Activated naive CD4-positive, alpha-beta T cell treated with anti-CD3 and anti-CD28 coated beads, Interleukin-2, amount 10 ng/mL, durations not matched to agents 7 days and 5 days (primary cell): ENCODE results near the gene FAM219B.
"Not testable (repeated sequence)": the region's sequence is repeated elsewhere in the genome, so short reads cannot be mapped to it uniquely, and the experiment has no call there.

Experiments
- CTCF ChIA-PET: fragments of 350-600 bp; sonication (Branson Sonifier 250); formaldehyde crosslinking; loops from one replicate; lab custom pipeline; 2021; ENCODE audit warnings: antibody characterized with exemption; lab: Charles Lee
- DNase-seq: peaks from one replicate; pipeline ENCODE4 v3.0.0-alpha.2; 2020
- H3K27ac Mint-ChIP-seq: one replicate; pipeline ENCODE4 v1.8.0; 2021; ENCODE audit warnings: mild to moderate bottlenecking, moderate library complexity, mixed read lengths
- H3K27me3 Mint-ChIP-seq: one replicate; pipeline ENCODE4 v1.8.0; 2021; ENCODE audit warnings: mild to moderate bottlenecking, mixed read lengths
- H3K36me3 Mint-ChIP-seq: one replicate; pipeline ENCODE4 v1.8.0; 2021; ENCODE audit warnings: mixed read lengths
- H3K4me1 Mint-ChIP-seq: one replicate; pipeline ENCODE4 v1.8.0; 2021; ENCODE audit warnings: mixed read lengths
- H3K4me3 Mint-ChIP-seq: one replicate; pipeline ENCODE4 v1.8.0; 2021; ENCODE audit warnings: mild to moderate bottlenecking, moderate library complexity, mixed read lengths
- H3K9me3 Mint-ChIP-seq: one replicate; pipeline ENCODE4 v1.8.0; 2021; ENCODE audit warnings: mixed read lengths

The FAM219B gene

DNA sequence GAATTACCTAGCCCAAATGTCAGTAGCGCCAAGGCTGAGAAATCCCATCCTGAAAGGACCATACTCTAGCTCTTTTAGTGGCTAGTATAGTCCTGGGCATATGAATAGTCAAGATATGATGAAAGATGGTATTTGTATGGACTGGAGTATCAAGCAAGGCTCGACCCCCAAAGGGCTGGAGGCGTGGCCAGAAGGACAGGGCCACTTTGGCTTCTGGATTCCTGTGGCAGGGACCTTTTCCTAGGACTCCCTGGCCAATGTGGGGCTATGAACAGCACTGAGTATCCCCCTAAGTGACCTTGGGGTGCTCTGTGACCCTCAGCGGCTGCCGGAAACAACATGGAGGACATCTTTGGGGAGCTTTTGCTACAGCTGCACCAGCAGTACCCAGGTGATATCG, 10.8 kb downstream of the FAM219B start:
- Mint-ChIP-seq H3K36me3 (peaks cover 63% of the 10 kb centered on the region), H3K4me3 (no peak overlapping the region), H3K27me3 (no peaks in the 10 kb centered on the region), H3K9me3 (no peaks in the 10 kb centered on the region), H3K27ac (peak overlapping the region; percentile 77), H3K4me1 (peaks cover 49% of the 10 kb centered on the region)
- CTCF ChIA-PET, result interaction anchor here (1.0 kb wide), 1 partner anchor 22 kb away, joined by 3 read pairs; no protein-coding TSS in a partner anchor
- no peak for DNase-seq

DNA sequence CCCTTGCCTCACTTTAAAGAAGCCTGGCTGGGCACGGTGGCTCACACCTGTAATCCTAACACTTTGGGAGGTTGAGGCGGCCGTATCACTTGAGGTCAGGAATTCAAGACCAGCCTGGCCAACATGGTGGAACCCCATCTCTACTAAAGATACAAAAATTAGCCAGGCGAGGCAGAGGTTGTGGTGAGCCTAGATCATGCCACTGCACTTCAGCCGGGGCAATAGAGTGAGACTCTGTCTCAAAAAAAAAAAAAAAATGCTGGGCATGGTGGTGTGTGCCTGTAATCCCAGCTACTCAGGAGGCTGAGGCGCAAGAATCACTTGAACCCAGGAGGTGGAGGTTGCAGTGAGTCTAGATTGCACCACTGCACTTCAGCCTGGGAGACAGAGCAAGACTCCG, 12.3 kb downstream of the FAM219B start:
- Mint-ChIP-seq H3K36me3 (peaks cover 60% of the 10 kb centered on the region), H3K27ac (peak overlapping the region; percentile 19), H3K4me1 (peaks cover 59% of the 10 kb centered on the region)
- CTCF ChIA-PET, DNase-seq, H3K27me3 Mint-ChIP-seq, H3K9me3 Mint-ChIP-seq, H3K4me3 Mint-ChIP-seq: not testable (repeated sequence)

DNA sequence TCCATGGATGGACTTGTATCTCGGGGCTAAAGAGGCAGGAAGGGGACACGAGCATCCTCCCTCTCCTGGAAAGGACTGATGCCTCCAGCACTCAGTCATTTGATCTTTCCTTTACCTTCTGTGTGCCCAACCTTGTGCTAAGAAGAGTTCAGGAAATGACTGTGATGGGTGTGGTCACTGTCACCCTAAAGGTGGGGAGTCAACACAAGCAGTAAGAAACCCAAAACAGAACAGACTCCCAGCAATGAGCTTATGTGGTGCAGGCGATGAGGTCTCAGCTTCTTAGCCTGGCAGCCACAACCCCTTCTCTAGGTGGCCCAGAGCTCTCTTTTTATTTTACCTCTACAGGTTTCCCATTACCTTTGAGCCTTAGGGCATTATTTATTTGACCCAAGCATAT, 13.0 kb downstream of the FAM219B start:
- H3K27ac Mint-ChIP-seq, result peak overlapping the region; percentile 99
- H3K4me1 Mint-ChIP-seq, result peaks cover 65% of the 10 kb centered on the region
- CTCF ChIA-PET, result interaction anchor here (0.5 to 3.1 kb wide), 4 partner anchors 8 to 114 kb away, joined by 3 to 15 read pairs (median 3); no protein-coding TSS in a partner anchor

DNA sequence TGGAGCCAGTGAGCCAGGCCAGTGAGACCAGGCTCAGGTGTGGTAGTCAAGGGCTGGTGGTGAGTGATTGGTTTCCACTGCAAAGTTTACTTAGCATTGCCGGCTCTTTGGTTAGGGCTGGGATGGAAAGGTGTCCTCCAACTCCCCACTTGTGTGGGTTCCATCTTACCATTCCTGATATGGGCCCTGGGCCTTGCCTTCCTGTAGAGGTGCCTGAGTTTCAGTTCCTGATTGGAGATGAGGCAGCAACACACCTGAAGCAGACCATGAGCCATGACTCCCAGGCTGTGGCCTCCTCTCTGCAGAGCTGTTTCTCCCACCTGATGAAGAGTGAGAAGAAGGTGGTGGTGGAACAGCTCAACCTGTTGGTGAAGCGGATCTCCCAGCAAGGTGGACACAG, 13.7 kb downstream of the FAM219B start:
- H3K4me1 Mint-ChIP-seq, result peaks cover 65% of the 10 kb centered on the region
- H3K27ac Mint-ChIP-seq, result peak overlapping the region; percentile 99
- H3K9me3 Mint-ChIP-seq, result no peaks in the 10 kb centered on the region
- CTCF ChIA-PET, result interaction anchor here (3.1 kb wide), 1 partner anchor 9 kb away, joined by 15 read pairs; no protein-coding TSS in a partner anchor
- no peaks in the 10 kb centered on the region for H3K27me3 Mint-ChIP-seq
- no peak for DNase-seq
- H3K4me3 Mint-ChIP-seq, result no peak overlapping the region
- peaks cover 50% of the 10 kb centered on the region for H3K36me3 Mint-ChIP-seq

More for the DNA sequence above, 13.0 kb downstream of the FAM219B start:
- H3K27me3 Mint-ChIP-seq, result no peaks in the 10 kb centered on the region
- H3K36me3 Mint-ChIP-seq, result peaks cover 52% of the 10 kb centered on the region
- H3K4me3 Mint-ChIP-seq, result peak overlapping the region; percentile 71
- no peaks in the 10 kb centered on the region for H3K9me3 Mint-ChIP-seq
- DNase-seq, result peak; percentile 71

DNA sequence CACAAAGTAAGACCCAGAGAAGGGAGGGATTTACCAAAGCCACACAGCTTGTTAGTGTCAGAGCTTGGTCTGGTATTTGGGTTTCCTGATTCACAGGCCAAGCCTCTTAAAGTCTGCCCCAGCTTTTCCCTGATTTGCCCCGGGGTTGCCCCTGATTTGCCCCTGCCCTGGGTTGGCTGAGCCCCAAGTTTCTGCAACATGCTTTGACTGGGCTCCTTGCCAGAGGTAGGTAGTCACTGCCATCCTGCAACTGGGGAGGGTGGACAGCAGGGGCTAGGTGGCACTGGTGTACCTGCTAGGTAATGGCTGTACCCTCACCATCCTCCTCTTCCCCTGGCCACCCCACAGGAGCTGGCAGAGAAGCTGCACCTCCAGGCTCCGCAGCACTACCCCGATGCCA, 14.3 kb downstream of the FAM219B start:
- CTCF ChIA-PET, result interaction anchor here (0.9 to 3.1 kb wide), 2 partner anchors 9 to 34 kb away, joined by 3 to 15 read pairs; no protein-coding TSS in a partner anchor
- Mint-ChIP-seq H3K9me3 (no peaks in the 10 kb centered on the region), H3K27ac (peak overlapping the region; percentile 99), H3K27me3 (no peaks in the 10 kb centered on the region), H3K36me3 (peaks cover 44% of the 10 kb centered on the region), H3K4me3 (peak overlapping the region; percentile 5), H3K4me1 (peaks cover 64% of the 10 kb centered on the region)
- DNase-seq, result no peak

DNA sequence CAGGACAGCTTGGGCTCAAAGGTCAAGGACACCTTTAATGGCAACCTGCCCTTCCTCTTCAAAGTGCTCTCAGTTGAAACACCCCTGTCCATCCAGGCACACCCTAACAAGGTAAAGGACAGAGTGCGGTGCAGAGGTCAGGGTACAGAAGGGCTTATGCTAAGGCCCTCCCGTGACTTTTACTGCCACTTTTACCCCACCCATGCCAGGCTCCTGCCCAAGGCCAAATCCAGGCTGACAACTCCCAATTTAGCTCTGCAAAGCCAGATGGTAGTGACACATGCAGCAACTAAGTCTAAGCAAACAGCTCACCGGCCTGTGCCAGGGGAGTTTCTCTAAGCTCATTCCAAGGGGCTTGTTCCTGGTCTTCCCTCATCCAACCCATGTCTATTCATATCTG, 15.2 kb downstream of the FAM219B start:
- no peak for DNase-seq
- peak overlapping the region; percentile 99 for H3K27ac Mint-ChIP-seq
- no peaks in the 10 kb centered on the region for H3K9me3 Mint-ChIP-seq
- peaks cover 38% of the 10 kb centered on the region for H3K36me3 Mint-ChIP-seq
- H3K4me1 Mint-ChIP-seq, result peaks cover 60% of the 10 kb centered on the region
- no peaks in the 10 kb centered on the region for H3K27me3 Mint-ChIP-seq
- peak overlapping the region; percentile 78 for H3K4me3 Mint-ChIP-seq
- CTCF ChIA-PET, result interaction anchor here (0.9 to 3.1 kb wide), 2 partner anchors 10 to 33 kb away, joined by 3 to 15 read pairs; no protein-coding TSS in a partner anchor

DNA sequence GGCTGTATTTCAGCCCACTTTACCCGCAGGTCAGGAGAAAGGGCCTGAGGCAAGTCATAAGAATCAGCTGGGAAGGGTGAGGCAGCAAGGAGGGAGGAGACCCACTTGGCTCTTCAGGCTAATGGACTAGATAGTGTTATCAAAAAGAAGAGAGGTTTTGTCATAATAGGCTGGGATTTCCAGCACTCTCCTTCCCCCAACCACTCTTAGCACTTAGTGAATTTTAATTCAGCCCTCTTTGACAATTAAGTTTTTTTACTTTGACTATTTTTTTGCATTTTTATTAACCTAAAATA, 16.0 kb downstream of the FAM219B start:
- Mint-ChIP-seq H3K27me3 (no peaks in the 10 kb centered on the region), H3K4me3 (peak overlapping the region; percentile 78), H3K9me3 (no peaks in the 10 kb centered on the region), H3K36me3 (peaks cover 35% of the 10 kb centered on the region), H3K4me1 (peaks cover 59% of the 10 kb centered on the region), H3K27ac (peak overlapping the region; percentile 99)
- DNase-seq, result no peak
- CTCF ChIA-PET, result interaction anchor here (2.9 kb wide), 1 partner anchor 11 kb away, joined by 17 read pairs; no protein-coding TSS in a partner anchor

DNA sequence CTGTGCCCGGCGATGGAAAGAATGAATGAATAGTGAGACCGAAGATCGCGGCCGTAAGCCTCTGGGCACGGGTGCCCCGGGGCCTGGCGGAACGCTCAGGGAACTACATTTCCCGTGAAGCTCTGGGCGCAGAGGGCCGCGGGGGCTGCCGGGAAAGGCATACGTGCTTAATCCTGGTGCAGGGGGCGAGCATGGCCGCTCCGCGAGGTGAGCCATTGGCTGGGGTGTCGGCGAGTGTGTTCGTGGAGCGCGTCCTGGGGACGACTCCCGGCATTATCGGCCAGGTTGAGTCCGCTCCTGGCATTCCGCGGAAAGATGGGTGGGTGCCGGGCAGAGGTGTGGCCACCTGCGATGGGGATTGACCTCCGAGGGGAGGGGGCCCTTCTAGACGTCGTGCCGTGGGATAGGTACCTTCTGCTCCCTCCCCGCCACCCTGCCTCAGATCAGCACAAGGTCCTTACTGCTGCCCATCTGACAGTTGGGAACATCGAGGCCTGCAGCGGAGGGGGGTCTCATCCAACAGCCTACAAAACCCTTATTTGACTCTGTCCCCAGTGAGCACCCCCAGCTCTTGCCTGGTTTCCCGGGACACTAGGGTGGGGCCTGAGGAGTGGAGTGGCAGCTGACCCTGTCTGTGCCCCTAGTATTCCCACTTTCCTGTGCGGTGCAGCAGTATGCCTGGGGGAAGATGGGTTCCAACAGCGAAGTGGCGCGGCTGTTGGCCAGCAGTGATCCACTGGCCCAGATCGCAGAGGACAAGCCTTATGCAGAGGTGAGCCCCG, 16.6 kb downstream of the FAM219B start, which contains the start of gene MPI:
TSS of gene MPI (plus strand) at position 160 of the 782 bp plus-strand sequence. CDS start at position 192, 32 bp downstream.
- CTCF ChIA-PET, result interaction anchor here (0.7 to 2.9 kb wide), 4 partner anchors 12 to 45 kb away, joined by 3 to 17 read pairs (median 4); partner anchors contain the start of gene FAM219B
- Mint-ChIP-seq H3K4me1 (peaks cover 56% of the 10 kb centered on the region), H3K9me3 (no peaks in the 10 kb centered on the region), H3K27ac (peak within 1 kb of the TSS; percentile 99), H3K27me3 (no peaks in the 10 kb centered on the region), H3K36me3 (peaks cover 32% of the 10 kb centered on the region), H3K4me3 (peak within 1 kb of the TSS; percentile 78)
- peak; percentile 93 for DNase-seq

DNA sequence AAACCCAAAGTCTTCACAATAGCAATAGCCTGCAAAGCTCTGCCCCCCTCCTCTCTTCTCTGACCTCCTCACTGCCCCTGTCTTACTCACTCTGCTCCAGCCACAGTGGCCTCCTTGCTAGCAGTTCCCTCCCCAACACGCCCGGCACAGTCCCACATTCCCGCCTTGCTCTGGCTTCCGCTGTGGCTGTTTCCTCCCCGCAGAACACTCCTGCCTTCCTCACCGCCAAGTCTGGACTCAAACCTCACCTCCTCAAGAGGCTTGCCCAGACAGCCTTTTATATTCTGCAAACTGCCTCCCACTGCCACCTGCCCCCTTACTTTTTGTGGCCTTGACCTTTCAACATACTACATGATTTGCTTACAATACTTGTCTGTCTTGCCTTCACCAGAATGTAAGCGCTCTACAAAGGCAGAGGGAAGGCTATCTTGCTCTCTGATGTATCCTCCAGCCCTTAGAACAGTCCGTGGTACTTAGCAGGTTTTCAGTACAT, 17.2 kb downstream of the FAM219B start:
- no peaks in the 10 kb centered on the region for H3K27me3 Mint-ChIP-seq
- CTCF ChIA-PET, result interaction anchor here (0.7 to 2.9 kb wide), 4 partner anchors 12 to 45 kb away, joined by 3 to 17 read pairs (median 4); partner anchors contain the start of gene FAM219B
- H3K4me1 Mint-ChIP-seq, result peaks cover 61% of the 10 kb centered on the region
- no peaks in the 10 kb centered on the region for H3K9me3 Mint-ChIP-seq
- H3K27ac Mint-ChIP-seq, result peak overlapping the region; percentile 99
- DNase-seq, result peak; percentile 51
- peaks cover 32% of the 10 kb centered on the region for H3K36me3 Mint-ChIP-seq
- H3K4me3 Mint-ChIP-seq, result peak overlapping the region; percentile 78

DNA sequence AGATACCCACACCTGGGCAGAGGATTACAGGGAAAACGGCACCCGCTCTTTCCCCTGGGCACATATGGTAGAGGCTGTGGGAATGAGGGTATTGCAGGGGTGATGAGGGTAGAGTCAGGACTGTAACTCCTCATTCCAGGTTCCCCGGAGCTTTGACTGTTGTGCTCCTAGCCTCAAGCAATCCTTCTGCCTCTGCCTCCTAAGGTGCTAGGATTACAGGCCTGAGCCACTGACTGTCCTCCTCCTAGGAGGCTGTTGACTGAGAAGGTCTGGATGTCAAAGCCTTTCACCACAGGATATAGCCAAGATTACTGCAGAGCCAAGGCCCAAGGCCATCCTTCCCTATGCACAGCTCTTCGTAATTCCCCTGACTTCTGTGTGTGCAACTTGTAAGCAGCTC, 17.9 kb downstream of the FAM219B start:
- Mint-ChIP-seq H3K4me3 (peak overlapping the region; percentile 78), H3K4me1 (peaks cover 64% of the 10 kb centered on the region), H3K9me3 (no peaks in the 10 kb centered on the region), H3K36me3 (peaks cover 30% of the 10 kb centered on the region), H3K27me3 (no peaks in the 10 kb centered on the region), H3K27ac (no peak overlapping the region)
- no peak for DNase-seq
- CTCF ChIA-PET, result interaction anchor here (1.4 to 2.9 kb wide), 3 partner anchors 13 to 44 kb away, joined by 3 to 17 read pairs (median 4); no protein-coding TSS in a partner anchor

DNA sequence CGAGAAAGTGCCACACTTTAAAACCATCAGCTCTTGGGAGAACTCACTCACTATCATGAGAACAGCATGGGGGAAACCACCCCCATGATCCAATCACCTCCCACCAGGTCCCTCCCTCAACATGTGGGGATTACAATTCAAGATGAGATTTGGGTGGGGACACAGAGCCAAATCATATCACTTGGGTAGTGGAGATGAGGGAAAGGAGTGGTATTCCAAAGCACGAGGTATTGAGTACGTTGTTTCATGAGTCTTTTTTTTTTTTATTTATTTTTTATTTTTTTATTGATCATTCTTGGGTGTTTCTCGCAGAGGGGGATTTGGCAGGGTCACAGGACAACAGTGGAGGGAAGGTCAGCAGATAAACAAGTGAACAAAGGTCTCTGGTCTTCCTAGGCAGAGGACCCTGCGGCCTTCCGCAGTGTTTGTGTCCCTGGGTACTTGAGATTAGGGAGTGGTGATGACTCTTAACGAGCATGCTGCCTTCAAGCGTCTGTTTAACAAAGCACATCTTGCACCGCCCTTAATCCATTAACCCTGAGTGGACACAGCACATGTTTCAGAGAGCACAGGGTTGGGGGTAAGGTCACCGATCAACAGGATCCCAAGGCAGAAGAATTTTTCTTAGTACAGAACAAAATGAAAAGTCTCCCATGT, 19.0 kb downstream of the FAM219B start:
- peaks cover 20% of the 10 kb centered on the region for H3K36me3 Mint-ChIP-seq
- not testable (repeated sequence) for DNase-seq, H3K27me3 Mint-ChIP-seq, H3K4me3 Mint-ChIP-seq, H3K9me3 Mint-ChIP-seq, H3K27ac Mint-ChIP-seq
- peaks cover 59% of the 10 kb centered on the region for H3K4me1 Mint-ChIP-seq
- CTCF ChIA-PET, result interaction anchor here (1.7 kb wide), 1 partner anchor 18 kb away, joined by 4 read pairs; no protein-coding TSS in a partner anchor

DNA sequence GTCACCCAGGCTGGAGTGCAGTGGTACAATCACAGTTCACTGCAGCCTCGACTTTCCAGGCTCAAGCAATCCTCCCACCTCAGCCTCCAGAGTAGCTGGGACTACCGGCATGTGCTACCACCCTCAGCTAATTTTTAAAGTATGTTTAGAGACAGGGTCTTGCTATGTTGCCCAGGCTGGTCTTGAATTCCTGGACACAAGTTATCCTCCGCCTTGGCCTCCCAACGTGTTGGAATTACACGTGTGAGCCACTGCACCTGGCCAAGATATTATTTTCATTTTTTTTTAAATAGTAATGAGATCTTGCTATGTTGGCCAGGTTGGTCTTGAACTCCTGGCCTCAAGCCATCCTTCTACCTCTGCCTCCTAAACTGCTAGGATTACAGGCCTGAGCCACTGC, 21.2 kb downstream of the FAM219B start:
- H3K4me1 Mint-ChIP-seq, result peaks cover 38% of the 10 kb centered on the region
- CTCF ChIA-PET, result interaction anchor here (0.8 kb wide), 1 partner anchor 116 kb away, joined by 3 read pairs; no protein-coding TSS in a partner anchor
- H3K27me3 Mint-ChIP-seq, result peaks cover 4% of the 10 kb centered on the region
- no peak overlapping the region for H3K27ac Mint-ChIP-seq
- peaks cover 5% of the 10 kb centered on the region for H3K9me3 Mint-ChIP-seq
- DNase-seq, result no peak
- peaks cover under 1% of the 10 kb centered on the region for H3K36me3 Mint-ChIP-seq
- no peak overlapping the region for H3K4me3 Mint-ChIP-seq

DNA sequence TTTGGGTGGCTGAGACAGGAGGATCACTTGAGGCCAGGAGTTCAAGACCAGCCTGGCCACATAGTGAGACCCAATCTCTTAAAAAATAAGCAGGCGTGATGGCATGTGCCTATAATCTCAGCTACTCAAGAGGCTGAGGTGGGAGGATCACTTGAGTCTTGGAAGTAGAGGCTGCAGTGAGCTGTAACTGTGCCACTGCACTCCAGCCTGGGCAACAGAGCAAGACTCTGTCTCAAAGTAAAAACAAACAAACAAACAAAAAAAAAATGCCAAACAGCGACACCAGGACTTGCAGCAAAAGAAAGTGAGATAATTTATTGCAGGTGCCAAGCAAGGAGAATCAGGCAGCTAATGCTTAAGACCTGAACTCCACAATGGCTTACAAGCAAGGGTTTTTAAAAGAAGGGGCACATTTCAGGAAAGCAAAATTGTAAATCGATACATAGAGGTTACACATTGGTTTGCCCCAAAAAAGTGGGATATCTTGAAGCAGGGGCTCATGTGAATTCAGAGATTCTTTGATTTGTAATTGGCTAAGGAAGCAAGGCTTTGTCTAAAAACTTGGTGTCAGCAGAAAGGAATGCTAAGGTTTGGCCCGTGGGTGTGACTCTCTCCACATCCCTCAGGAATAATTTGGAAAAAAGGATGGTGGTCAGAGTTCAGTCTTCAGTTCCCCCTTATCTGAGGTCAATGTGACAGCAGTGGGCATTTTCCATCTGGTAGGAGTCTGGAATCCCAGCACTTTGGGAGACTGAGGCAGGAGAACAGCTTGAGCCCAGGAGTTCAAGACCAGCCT, 22.0 kb downstream of the FAM219B start:
- Mint-ChIP-seq H3K4me1 (peaks cover 32% of the 10 kb centered on the region), H3K27me3 (peaks cover 4% of the 10 kb centered on the region), H3K4me3 (no peak overlapping the region), H3K9me3 (peaks cover 5% of the 10 kb centered on the region), H3K27ac (no peak overlapping the region), H3K36me3 (no peaks in the 10 kb centered on the region)
- CTCF ChIA-PET, result interaction anchor here (0.7 to 2.2 kb wide), 3 partner anchors 11 to 115 kb away, joined by 3 to 10 read pairs (median 3); partner anchors contain the start of gene SCAMP2
- no peak for DNase-seq
